ENCODE results near the gene CCDC57.

CCDC57 gene

DNA sequence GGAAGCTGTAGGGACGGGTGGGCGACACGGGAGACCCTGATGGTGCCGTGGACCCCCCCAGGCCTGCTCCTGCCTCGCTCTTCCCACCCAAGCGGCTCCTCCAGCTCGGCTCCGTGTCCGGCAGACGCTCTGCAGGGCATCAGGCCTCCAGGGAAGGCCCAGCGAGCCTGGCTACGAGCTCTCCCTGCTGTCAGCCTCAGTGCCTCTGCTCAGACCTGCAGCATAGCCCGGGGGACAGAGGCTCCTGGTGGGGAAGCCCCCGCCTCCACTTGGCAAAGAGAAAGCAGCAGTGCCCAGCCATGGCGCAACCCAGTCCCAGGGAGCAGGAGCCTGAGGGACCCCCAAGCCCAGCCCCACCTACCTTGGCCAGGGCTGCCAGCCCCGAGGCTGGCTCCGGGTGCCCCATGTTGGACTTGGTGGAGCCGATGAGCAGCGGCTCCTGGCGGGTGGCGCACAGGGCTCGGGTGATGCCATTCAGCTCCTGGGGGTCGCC, 120.5 kb downstream of the CCDC57 start:
- no peak for DNase-seq (ENCODE audit: low read depth)

DNA sequence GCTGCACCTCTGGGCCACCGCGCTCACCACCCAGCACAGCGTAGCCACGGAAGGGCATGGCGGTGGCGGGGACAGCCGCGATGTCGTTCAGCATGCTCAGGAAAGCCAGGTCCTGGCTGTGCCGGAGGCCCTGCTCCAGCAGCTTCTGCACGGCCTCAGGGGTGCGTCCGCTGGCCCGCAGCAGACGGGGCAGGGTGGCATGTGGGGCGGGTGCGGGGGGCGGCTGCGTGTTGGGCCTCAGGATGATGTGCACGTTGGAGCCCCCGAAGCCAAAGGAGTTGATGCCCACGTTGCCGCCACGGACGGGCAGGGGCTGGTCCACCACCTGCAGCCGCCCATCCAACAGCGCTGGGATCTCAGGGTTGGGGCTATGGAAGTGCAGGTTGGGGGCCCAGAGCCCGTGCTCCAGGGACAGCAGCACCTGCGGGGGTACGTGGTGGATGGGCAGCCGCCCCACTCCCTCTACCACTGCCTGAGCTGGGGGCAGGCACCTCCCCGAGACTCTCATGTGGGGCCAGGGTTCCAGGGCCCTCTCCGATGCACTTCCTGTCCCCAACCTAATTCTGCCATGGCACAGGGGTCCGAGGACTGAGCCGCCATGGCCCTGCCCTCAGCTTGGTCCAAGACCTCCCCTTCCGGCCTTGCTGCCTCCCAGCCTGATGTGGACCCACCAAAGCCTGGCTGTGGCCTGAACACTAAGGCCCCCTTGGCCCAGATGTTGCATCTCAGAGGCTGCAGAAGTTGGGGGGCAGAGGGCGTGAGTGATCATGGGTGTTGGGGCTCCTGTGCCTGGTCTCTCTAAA, 121.2 kb downstream of the CCDC57 start:
- DNase-seq (ENCODE audit: low read depth) = no peak

DNA sequence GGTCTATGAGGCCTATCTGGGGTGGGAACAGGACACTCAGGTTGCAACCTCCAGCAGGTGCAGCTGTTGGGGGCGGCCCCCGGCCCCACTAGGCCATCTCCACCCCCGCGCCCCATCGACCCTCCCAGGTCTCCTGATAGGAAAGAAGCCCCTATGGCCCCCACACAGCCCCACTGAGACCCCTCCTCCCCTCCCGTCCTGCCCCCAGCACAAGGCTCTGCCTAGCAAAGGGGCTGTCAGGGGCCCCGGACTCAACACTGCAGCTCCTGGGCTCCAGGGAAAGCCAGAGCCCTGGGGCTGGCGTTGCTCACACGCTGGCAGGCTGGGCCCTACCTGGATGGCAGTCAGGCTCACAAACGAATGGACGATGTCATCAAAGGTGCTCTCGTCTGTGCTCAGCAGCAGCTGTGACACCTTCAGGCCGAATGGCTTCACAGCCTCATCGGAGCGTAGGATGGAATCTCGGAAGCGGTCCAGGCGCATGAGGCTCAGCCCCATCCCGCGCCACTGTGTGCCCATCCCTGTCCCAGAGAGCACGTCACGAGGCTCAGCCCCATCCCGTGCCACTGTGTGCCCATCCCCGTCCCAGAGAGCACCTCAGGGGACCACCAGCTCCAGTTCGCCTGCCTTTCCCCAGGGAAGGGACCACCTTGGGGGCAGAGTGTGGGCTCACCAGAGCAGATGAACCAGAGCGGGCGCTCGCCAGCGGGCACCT, 121.9 kb downstream of the CCDC57 start:
- DNase-seq (ENCODE audit: low read depth) = no peak

DNA sequence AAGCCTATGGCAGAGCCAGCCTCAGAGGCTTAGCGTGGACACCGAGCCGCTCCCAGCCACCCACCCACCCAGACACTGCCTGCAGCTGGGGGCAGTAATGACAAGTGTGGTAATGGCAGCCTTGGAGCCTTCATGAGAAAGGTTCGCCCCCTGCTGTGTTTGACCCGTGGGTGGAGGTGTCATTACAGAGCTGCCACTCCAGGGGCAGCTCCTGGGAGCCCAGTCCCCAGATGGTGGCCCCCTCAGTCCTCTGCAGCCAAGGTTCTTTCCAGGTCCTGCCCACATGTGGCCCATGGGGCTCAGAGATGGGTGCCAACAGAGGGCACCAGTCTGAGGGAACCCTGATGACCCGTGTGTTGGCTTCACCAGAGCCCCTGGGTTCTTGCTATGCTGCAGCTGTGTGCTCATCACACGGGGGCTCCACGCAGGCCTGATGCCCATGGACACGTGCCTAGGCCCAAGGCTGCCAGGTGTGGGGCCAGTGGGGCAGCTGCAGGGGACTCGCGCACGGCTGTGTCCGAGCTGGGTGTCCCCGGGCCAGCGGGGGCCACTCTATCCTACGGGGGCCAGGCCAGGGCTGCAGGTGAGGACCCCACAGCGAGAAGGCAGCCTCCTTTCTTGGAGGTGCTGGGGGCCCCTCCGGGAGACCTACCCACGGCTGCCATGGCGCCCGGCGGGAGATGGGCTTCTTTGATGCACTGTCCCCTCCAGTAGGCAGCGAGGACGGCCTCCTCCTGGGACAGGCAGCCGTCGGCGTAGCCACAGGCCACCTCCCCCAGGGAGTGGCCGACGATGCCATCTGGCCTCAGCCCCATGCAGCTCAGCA, 122.7 kb downstream of the CCDC57 start:
- DNase-seq (ENCODE audit: low read depth) = no peak

DNA sequence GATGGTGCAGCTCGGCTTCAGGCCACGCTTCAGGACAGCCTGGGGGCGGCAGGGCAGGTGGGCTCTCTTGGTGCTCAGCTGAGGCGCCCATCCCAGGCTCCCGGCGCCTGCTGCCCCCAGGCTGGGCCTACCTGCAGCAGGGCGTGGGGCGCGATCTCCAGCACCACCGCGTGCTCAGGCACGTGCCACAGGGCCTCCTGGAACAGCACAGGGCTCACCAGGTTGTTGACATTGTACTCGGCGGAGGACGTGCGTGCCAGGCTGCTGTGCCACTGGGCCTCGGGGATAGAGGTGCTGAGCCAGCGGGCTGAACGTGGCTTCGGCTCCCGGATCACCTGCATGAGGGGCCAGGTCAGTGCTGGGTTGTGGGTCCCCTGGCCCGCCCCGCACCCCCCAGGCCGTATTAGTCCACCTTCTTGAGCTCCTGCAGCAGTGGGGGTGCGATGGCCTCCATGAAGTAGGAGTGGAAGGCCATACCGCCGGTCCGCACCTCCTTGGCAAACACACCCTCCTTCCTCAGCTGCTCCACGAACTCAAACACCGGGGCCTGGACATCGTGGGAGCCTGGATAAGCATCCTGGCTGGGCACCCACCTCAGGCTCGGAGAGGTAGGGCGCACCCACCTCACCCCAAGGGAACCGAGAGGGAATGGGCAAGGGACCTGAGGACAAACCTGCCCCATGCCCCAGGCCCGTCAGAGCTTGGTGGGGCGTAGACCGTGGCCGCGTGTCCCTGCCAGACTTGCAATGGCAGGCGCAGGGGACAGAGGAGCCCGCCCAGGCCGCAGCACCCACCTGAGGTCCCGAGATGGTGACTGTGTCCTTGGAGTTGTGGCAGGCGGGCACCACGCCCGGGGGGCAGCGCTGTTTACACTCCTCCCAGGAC, 123.6 kb downstream of the CCDC57 start:
- DNase-seq (ENCODE audit: low read depth) = no peak

DNA sequence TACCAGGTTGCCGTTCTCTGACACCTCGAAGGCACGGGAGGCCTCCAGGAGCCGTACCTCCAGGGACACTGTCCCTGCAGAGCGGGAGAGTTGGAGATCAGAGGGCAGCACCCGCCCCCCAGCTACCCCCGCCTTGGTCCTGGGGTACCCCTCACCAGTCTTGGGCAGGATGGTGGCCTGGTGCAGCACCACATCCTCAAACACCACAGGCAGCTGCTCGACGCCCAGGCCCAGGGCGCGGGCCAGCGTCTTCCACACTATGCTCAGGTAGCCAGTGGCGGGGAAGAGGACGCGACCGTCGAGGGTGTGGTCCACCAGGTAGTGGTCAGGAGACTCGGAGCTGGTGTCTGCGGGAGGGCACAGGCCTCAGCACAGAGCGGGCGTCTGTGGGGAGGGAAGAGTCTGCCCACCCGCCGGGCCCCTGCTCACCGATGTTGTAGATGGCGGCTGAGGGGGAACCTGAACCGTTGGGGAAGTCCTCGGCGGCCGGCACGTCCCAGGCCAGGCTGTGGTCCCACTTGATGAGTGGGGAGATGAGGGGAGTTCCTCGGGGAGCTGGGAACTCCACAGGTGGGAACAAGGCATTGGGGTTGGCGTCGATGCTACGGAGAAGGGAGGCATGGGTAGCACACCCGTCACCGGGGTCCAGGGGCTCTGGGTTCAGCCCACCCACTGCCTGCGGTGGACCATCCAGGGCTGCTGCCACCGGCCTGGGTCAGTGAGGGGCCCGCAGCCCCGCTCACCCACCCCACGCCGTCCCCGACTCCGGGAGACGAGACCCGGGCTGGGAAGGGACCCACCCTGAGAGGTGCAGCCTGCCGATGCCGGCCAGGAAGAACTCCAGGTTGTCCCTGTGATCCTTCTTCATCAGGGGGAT, 124.4 kb downstream of the CCDC57 start:
- no peak for DNase-seq (ENCODE audit: low read depth)

DNA sequence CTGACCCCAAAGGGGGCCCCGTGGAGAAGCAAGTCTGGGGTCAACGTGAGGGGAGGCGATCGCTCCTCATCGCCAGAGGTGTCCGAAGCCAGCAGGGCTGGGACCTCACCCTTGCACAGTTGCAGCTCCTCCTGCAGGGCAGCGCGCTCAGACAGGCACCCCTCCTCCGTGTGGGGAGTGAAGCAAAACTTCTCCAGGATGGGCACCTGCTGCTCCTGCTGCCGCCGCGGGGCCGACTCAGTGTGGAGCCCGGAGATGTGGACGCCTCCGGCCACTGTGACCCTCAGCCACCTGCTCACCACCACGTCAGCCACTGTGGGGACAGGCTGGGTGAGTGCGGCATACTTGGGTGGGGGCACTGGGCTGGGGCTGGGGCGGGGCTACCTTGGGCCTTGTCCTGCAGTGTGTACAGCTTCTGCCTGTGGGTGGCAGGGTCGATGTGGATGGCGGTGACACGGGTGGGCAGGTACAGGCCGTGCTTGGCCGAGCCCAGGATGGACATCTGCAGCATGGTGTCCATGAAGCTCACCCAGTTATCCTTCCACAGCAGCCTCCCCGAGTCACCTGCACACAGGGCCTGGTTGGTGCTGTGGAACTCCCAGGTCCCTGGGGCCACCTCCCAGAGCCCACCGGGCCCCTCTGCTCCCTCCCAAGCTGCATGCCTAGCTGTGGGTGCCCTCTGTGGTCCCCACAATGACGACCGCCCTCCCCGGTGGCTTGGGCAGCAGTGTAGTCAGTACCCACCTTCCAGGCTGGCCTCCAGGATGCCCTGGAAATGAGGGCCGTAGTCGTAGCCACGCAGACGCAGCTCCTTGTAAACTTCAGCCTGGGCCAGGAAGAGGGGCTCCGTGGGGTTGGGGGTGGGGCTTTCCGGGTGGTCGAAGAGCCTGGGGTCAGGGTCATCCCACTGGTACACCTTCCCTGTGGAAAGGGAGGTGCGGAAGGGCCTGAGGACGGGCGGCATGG, 125.4 kb downstream of the CCDC57 start:
- no peak for DNase-seq (ENCODE audit: low read depth)

DNA sequence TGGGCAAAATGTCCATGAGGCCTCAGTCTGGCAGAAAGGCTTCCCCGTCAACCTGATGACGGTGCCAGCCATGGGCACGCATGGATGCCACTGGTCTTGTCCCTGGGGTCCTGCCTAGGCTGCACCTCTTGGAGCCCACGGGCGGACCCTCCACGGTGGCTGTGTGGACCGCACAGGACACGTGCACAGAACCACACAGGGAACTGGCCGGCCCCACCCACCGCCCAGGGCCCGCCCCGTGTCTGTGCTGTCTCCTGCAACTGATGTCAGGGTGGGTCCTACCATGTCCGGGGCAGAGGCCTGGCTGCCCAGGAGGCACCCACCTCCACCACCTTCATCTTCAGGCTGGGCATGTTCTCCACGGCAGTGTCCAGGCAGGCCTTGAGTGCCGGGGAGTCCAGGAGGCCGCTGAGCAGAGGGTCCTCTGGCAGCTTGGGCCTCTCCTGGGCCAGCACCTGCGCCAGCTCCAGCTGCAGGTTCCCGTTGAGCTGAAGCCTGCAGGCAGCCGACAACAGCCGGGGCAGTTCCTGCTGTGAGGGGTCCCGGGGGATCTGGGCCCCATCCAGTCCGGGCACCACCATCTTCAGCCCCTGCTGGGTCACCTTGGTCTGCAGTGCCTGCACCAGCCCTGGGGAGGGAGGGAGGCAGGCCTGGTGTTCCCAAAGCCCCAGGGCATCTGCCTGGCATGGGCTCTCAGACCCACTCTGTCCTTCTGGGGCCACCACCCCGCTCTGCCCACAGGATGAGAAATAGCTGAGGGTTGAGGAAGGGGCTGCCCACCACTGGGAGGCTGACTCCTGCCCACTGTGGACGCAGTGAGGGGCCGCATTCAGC, 126.5 kb downstream of the CCDC57 start:
- DNase-seq (ENCODE audit: low read depth) = no peak

DNA sequence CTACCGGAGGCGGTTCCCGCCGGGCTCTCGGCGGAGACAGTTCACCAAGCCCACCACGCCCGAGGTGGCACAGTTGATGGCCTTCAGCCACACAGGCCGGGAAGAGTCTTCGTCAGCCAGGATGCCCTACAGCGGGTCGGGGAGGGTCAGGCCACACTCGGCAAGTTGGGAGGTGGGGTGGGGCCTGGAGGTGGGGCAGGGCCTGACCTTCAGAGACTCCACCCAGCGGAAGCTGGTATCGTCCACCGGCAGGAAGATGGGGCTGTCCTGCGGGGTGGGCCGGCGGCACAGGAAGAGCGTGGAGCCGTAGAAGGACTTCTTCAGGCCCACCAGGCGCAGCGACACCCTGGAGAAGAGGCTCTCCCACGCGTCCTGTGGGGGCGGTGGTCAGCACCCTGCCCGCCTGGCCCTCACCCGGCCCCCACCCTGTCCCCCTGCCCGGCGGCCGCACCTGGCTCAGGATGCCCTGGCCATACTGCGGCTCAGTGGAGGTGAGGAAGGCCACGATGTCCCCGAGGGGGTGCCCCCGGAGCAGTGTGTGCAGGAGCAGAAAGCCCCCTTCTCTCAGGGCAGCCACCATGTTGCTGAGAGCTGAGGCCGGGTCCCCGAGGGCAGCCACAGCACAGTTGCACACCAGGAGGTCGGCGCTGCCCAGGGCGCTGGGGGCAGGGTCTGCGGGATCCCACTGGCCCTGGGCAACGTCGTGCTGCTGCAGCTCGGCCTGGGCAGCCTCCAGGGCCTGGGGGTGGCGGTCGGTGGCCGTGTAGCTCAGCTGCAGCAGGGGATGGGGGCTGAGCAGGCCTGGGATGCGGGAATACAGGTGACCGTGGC, 127.4 kb downstream of the CCDC57 start:
- no peak for DNase-seq (ENCODE audit: low read depth)

DNA sequence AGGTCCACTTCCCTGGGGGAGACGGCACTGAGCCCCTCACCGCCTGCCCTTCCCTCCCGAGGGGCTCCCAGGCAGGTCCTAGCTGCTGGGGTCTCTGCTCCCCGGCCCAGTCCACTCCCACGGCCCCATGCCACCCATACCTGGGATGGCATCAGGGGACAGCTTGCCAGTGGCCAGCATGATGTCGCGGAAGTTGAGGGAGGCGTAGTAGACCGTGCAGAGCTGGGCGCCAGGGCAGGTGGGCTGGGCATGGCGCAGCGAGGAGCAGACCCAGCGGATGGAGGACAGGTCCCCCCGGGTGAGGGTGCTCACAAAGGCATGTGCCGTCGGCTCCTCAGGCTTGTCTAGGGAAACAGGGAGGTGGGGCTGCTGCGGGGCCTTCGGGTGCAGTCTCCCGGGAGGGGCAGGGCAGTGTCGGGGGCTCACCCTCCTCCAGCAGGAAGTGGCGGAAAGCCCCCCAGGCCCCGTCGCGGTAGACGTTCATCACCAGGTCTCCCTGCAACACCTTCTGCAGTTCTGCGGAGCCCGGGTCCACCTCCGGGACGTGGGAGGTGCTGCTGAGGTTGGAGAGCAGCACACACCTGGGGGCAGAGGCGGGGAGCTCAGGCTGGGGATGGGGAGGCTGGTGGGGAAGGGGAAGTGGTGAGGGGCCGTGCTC, 128.1 kb downstream of the CCDC57 start:
- DNase-seq (ENCODE audit: low read depth) = no peak

DNA sequence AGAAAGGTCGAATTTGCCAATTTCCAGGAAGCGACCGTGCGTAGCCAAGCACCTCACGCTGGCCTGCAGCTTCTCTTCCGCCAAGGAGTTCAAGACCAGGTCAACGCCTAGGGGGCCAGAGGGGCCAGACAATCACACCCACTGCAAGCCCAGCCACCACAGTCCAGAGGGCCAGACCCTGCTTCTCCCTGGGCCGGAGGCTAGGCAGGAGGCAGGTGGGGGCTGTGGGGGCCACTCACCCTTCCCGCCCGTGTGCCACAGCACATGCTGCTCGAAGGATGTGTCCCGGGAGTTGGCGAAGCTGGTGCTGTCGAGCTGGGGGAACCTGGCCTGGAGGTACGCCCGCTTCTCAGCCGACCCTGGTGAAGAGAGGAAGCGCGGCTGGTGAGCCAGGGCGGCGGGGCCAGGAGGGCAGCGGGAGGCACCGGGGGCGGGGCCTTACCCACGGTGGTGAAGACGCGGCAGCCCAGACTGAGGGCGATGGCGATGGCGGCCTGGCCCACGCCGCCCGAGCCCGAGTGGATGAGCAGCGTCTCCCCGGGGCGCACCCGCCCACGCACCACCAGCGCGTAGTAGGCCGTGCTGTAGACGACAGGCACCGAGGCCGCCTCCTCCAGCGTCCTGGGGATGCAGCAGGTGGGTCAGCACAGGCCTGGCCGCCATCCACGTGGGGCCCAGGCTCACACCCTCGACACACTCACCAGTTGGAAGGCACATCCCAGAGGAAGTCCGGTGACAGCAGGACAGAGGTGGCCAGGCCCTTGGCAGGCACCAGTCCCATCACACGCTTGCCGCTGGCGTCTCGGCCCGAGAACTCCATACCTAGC, 128.9 kb downstream of the CCDC57 start:
- DNase-seq (ENCODE audit: low read depth) = no peak

DNA sequence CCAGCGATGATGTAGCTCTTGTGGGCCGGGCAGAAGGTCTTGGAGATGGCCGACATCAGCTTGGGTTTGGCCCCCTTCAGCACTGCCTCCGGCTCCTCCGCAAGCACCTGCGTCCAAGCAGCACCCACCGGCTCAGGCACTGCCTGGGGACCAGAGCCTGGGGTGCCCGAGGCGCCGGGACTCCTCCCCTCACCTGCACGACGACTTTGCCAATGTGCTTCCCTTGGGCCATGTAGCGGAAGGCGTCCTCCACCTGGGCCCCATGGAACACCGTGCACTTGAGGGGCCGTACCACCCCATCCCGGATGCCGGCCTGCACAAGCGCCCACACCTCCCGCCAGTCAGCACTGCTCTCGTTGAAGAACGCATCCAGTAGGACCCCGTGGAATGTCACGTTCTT, 129.6 kb downstream of the CCDC57 start:
- DNase-seq (ENCODE audit: low read depth) = no peak

DNA sequence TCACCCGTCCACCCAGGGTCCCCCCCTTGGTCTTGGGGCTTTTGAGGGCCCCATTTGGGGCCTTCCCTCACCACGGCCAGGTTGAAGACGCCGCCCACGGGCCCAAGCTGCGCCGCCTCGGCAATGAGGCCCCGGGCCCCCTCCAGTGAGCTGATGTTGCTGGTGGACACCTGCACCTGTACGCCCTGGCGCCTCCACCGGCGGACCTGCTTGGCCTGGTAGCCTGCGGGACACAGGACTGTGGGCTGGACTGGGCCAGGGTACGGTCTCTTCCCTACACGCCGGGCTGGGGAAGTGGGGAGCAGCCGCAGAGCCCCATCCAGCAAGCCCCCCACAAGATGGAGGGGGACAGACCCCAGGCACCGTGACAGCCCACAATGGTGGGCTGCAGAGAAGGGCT, 130.2 kb downstream of the CCDC57 start:
- DNase-seq (ENCODE audit: low read depth) = no peak

DNA sequence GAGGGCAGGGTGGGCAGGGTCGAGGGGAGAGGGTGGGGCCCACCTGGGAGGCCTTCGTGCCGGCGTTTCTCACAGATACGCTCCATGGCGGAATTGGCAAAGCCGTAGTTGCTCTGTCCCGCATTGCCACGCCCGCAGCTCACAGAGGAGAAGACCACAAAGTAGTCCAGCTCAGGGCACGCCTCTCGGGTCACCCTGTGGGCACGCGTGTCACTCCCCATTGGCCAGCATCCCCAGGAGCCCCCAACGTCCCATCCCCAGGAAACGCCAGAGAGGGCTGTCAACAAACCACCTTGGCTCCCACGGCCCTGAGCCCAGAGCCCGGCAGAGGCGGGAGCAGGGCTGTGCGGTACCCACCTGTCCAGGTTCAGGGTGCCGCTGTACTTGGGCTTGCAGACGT, 130.7 kb downstream of the CCDC57 start:
- DNase-seq (ENCODE audit: low read depth) = no peak

DNA sequence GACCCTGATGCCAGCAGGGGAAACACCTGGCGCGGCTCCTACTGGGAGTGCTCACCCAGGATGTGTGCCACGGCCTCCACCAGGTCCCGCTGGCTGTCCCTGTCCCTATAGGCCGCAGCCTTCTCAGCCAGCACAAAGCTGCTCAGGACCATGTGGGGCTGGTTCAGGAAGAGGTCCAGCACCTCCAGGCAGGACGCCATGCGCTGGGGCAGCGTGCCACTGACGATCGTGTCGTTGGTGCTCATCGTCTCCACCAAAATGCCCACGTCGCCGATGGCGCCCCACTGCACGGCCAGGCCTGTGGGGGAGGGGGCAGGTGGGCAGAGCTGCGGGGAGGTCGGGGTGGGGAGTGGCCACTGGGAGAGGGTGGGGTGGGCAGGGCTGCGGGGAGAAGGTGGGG, 131.1 kb downstream of the CCDC57 start:
- no peak for DNase-seq (ENCODE audit: low read depth)
